Measurements from ENCODE around the gene ZNF672. TPM values are rescaled to one million over a fixed set of nuclear protein-coding genes. Genes with fewer than 3 reads are reported as not detected.
A peak's percentile ranks its signal among the peaks of the same experiment; 100 is the strongest.

ZNF672 gene
- total and polyA plus RNA-seq, 4 donors: 6.4 to 28.0 (median 20.1) TPM

DNA sequence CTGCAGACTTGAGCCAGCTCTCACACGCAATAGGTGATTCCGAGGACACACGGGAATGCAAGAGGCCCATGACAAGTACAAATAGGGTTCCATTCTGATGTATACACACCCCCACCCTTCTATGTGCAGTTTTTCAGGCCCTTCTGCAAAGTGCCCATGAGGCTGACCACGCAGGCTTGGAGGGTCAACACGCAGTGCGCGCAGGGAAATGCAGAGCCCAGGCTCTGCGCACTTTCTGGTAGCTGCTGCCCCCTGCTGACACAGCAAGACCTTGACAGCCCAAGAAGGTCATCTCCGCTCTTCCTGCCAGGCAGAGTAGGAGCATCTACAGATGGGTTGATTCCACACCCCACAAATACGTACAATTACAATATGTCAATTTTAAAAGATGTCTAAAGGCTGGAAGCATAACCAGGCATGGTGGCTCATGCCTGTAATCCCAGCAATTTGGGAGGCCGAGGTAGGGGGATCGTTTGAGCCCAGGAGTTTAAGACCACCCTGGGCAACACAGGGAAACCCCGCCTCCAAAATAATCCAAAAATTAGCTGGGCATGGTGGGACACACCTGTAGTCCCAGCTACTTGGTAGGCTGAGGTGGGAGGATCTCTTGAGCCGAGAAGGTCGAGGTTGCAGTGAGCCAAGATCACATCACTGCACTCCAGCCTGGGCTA lies 30.8 kb upstream of the ZNF672 start:
- Histone ChIP-seq H3K36me3 (ENCODE audit: control insufficient read depth in 4 of 4, insufficient read depth in 3 of 4, low read depth in 1 of 4, low read length in 3 of 4) (peaks cover 0 to 2% (median 0%) of the 10 kb centered on the region in 4 donors), H3K9ac (ENCODE audit: low read depth in 1 of 2, low read length in 2 of 2) (no peak overlapping the region), H3K4me1 (ENCODE audit: control insufficient read depth in 4 of 4, insufficient read depth in 4 of 4, low read length in 3 of 4) (peaks cover 2 to 43% (median 24%) of the 10 kb centered on the region in 4 donors), H3K4me3 (ENCODE audit: low read depth in 1 of 3, low read length in 3 of 3) (no peak overlapping the region), H3K27me3 (ENCODE audit: control insufficient read depth in 4 of 4, insufficient read depth in 4 of 4, low read length in 3 of 4) (no peaks in the 10 kb centered on the region), H3K27ac (ENCODE audit: low read depth in 1 of 2, low read length in 2 of 2) (no peak overlapping the region), H3K9me3 (ENCODE audit: control insufficient read depth in 4 of 4, low read length in 3 of 4) (no peaks in the 10 kb centered on the region)
- TF ChIP-seq NR2F2 (IDR thresholded peaks at IDR 0.05): no peak
- TF ChIP-seq, protein P1, sequence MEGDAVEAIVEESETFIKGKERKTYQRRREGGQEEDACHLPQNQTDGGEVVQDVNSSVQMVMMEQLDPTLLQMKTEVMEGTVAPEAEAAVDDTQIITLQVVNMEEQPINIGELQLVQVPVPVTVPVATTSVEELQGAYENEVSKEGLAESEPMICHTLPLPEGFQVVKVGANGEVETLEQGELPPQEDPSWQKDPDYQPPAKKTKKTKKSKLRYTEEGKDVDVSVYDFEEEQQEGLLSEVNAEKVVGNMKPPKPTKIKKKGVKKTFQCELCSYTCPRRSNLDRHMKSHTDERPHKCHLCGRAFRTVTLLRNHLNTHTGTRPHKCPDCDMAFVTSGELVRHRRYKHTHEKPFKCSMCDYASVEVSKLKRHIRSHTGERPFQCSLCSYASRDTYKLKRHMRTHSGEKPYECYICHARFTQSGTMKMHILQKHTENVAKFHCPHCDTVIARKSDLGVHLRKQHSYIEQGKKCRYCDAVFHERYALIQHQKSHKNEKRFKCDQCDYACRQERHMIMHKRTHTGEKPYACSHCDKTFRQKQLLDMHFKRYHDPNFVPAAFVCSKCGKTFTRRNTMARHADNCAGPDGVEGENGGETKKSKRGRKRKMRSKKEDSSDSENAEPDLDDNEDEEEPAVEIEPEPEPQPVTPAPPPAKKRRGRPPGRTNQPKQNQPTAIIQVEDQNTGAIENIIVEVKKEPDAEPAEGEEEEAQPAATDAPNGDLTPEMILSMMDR (IDR thresholded peaks at IDR 0.05; ENCODE audit: low read depth, low read length, missing input control): peak; percentile 84
- peak; percentile 92 to 94 for TF ChIP-seq RAD21 (IDR thresholded peaks at IDR 0.05)
- peak; percentile 73 for DNase-seq (ENCODE audit: low spot score)
- WGBS: 42% methylated on average over 15 of the region's 15 CpGs

DNA sequence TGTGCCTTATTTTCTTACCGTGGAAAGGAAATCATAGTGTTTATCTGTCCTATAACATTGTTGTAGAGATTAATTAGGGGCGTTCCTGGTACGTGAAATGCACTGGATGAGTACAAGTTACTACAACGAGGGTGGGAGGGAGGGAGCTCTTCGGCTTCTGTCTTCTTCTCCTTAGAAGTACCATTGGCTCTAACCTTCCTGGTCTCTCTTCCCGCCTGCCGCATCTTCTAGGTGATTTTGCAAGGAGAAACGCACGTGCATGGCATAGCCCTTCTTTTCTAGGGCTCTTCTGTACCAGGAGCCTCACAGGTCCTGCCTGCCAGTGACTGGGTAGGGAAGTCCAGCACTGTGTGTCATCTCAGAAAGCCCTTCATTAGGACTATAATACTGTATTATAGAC lies 29.1 kb upstream of the ZNF672 start:
- WGBS: 84% methylated on average over 9 of the region's 9 CpGs
- TF ChIP-seq, protein P2, sequence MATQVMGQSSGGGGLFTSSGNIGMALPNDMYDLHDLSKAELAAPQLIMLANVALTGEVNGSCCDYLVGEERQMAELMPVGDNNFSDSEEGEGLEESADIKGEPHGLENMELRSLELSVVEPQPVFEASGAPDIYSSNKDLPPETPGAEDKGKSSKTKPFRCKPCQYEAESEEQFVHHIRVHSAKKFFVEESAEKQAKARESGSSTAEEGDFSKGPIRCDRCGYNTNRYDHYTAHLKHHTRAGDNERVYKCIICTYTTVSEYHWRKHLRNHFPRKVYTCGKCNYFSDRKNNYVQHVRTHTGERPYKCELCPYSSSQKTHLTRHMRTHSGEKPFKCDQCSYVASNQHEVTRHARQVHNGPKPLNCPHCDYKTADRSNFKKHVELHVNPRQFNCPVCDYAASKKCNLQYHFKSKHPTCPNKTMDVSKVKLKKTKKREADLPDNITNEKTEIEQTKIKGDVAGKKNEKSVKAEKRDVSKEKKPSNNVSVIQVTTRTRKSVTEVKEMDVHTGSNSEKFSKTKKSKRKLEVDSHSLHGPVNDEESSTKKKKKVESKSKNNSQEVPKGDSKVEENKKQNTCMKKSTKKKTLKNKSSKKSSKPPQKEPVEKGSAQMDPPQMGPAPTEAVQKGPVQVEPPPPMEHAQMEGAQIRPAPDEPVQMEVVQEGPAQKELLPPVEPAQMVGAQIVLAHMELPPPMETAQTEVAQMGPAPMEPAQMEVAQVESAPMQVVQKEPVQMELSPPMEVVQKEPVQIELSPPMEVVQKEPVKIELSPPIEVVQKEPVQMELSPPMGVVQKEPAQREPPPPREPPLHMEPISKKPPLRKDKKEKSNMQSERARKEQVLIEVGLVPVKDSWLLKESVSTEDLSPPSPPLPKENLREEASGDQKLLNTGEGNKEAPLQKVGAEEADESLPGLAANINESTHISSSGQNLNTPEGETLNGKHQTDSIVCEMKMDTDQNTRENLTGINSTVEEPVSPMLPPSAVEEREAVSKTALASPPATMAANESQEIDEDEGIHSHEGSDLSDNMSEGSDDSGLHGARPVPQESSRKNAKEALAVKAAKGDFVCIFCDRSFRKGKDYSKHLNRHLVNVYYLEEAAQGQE (IDR thresholded peaks at IDR 0.05): no peak
- no peak for TF ChIP-seq YY1 (IDR thresholded peaks at IDR 0.05)
- TF ChIP-seq SP1 (IDR thresholded peaks at IDR 0.05): no peak
- no peak for TF ChIP-seq RAD21 (IDR thresholded peaks at IDR 0.05)
- no peak for TF ChIP-seq JUND (IDR thresholded peaks at IDR 0.05)
- no peak for TF ChIP-seq RXRA (IDR thresholded peaks at IDR 0.05)
- TF ChIP-seq, protein P3, sequence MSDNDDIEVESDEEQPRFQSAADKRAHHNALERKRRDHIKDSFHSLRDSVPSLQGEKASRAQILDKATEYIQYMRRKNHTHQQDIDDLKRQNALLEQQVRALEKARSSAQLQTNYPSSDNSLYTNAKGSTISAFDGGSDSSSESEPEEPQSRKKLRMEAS (IDR thresholded peaks at IDR 0.05): no peak
- no peak for TF ChIP-seq FOXA2 (IDR thresholded peaks at IDR 0.05)
- TF ChIP-seq, protein P4, sequence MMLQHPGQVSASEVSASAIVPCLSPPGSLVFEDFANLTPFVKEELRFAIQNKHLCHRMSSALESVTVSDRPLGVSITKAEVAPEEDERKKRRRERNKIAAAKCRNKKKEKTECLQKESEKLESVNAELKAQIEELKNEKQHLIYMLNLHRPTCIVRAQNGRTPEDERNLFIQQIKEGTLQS (IDR thresholded peaks at IDR 0.05): no peak
- TF ChIP-seq, protein P5, sequence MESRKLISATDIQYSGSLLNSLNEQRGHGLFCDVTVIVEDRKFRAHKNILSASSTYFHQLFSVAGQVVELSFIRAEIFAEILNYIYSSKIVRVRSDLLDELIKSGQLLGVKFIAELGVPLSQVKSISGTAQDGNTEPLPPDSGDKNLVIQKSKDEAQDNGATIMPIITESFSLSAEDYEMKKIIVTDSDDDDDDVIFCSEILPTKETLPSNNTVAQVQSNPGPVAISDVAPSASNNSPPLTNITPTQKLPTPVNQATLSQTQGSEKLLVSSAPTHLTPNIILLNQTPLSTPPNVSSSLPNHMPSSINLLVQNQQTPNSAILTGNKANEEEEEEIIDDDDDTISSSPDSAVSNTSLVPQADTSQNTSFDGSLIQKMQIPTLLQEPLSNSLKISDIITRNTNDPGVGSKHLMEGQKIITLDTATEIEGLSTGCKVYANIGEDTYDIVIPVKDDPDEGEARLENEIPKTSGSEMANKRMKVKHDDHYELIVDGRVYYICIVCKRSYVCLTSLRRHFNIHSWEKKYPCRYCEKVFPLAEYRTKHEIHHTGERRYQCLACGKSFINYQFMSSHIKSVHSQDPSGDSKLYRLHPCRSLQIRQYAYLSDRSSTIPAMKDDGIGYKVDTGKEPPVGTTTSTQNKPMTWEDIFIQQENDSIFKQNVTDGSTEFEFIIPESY (IDR thresholded peaks at IDR 0.05): no peak
- no peak for TF ChIP-seq GABPA (IDR thresholded peaks at IDR 0.05 in 1 of 2, conservative IDR thresholded peaks at IDR 0.05 in 1 of 2)
- no peak for TF ChIP-seq HNF4A (conservative IDR thresholded peaks at IDR 0.05)
- TF ChIP-seq TAF1 (conservative IDR thresholded peaks at IDR 0.05): no peak
- TF ChIP-seq EGR1 (IDR thresholded peaks at IDR 0.05; ENCODE audit: low read depth in 2 of 2): no peak
- no peak for TF ChIP-seq NR2F2 (IDR thresholded peaks at IDR 0.05)
- TF ChIP-seq, protein P1 (IDR thresholded peaks at IDR 0.05; ENCODE audit: low read depth, low read length, missing input control): no peak
- no peak for TF ChIP-seq FOXA1 (IDR thresholded peaks at IDR 0.05)
- TF ChIP-seq HNF4G (IDR thresholded peaks at IDR 0.05): no peak
- Histone ChIP-seq H3K27ac (ENCODE audit: low read depth in 1 of 2, low read length in 2 of 2) (no peak overlapping the region), H3K4me1 (ENCODE audit: control insufficient read depth in 4 of 4, insufficient read depth in 4 of 4, low read length in 3 of 4) (peaks cover 2 to 45% (median 25%) of the 10 kb centered on the region in 4 donors), H3K36me3 (ENCODE audit: control insufficient read depth in 4 of 4, insufficient read depth in 3 of 4, low read depth in 1 of 4, low read length in 3 of 4) (peaks cover 2 to 11% (median 6%) of the 10 kb centered on the region in 4 donors), H3K9ac (ENCODE audit: low read depth in 1 of 2, low read length in 2 of 2) (no peak overlapping the region), H3K27me3 (ENCODE audit: control insufficient read depth in 4 of 4, insufficient read depth in 4 of 4, low read length in 3 of 4) (no peaks in the 10 kb centered on the region), H3K4me3 (ENCODE audit: low read depth in 1 of 3, low read length in 3 of 3) (no peak overlapping the region), H3K9me3 (ENCODE audit: control insufficient read depth in 4 of 4, low read length in 3 of 4) (no peaks in the 10 kb centered on the region)
- DNase-seq (ENCODE audit: low spot score): peak; percentile 10

Measured in liver (tissue), 9 donors.